B cell (primary cell): ENCODE results near the gene GGA2.

Source experiments
- CTCF ChIP-seq: fragments of 200-600 bp; IDR thresholded peaks from one replicate; pipeline ENCODE4 v1.8.0; 2022; ENCODE audit warnings: antibody characterized with exemption, mild to moderate bottlenecking
- EZH2 ChIP-seq: IDR thresholded peaks from 2 replicates; pipeline ENCODE4 v1.6.1; 2012; ENCODE audit warnings: borderline replicate concordance, low read depth, mild to moderate bottlenecking, moderate library complexity, low read length; ENCODE audit not compliant: insufficient read depth, poor library complexity, severe bottlenecking

DNA sequence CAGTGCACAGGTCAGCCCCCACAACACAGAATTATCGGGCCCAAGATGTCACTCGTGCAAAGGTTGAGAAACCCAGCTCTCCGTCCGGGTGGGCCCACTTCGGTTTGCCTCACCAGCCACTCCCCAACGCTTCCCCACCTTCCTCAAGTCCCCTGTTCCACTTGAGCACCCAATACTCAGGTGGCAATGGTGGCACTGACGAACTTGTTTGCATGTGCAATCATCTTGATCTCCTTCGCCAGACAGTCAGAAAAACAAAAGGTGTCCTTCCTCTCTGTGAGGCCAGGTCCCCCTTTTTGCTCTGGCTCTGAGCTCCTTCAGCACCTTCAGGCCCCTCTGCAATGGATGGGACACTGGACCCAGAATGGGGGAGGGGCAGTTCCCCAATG, 3.7 kb downstream of the GGA2 start:
- no peak for TF ChIP-seq CTCF
- TF ChIP-seq EZH2 = no peak
